Stimulated activated CD4-positive, alpha-beta T cell treated with anti-CD3 and anti-CD28 coated beads, Interleukin-12 subunit alpha, Interleukin-12 subunit beta, amount 100 ng/mL, for 48 hours (primary cell): ENCODE results near the gene PHACTR2.

ENCODE experiments used
- DNase-seq, 3 donors: peaks; one replicate each; pipeline ENCODE4 v3.0.0-alpha.2; 2020; ENCODE audit warnings: low read depth in 2 of 3, low spot score in 1 of 3

The PHACTR2 gene

GRCh38 chr6:143674483-143675381 is 3.0 kb upstream of the PHACTR2 start:
- DNase-seq: no peak

- no peak for DNase-seq
Observed at GRCh38 chr6:143675382-143675900, 2.3 kb upstream of the PHACTR2 start.

GRCh38 chr6:143675946-143676345 is 1.8 kb upstream of the PHACTR2 start:
- no peak for DNase-seq

GRCh38 chr6:143676437-143677045 is 1.2 kb upstream of the PHACTR2 start:
- no peak for DNase-seq

GRCh38 chr6:143677577-143677890 is 231 bp upstream of the PHACTR2 start:
- no peak for DNase-seq

GRCh38 chr6:143679041-143679440 is 1.3 kb downstream of the PHACTR2 start:
- no peak for DNase-seq

- no peak for DNase-seq
Observed at GRCh38 chr6:143680141-143680540, 2.4 kb downstream of the PHACTR2 start.

- DNase-seq: no peak
Observed at GRCh38 chr6:143682805-143683204, 5.0 kb downstream of the PHACTR2 start.

- no peak for DNase-seq
Observed at GRCh38 chr6:143684486-143684885, 6.7 kb downstream of the PHACTR2 start.

- DNase-seq: no peak
Observed at GRCh38 chr6:143685653-143686052, 7.9 kb downstream of the PHACTR2 start.

GRCh38 chr6:143687591-143687990 is 9.8 kb downstream of the PHACTR2 start:
- DNase-seq: no peak

- no peak for DNase-seq
Observed at GRCh38 chr6:143688681-143689080, 10.9 kb downstream of the PHACTR2 start.

GRCh38 chr6:143689852-143690251 is 12.1 kb downstream of the PHACTR2 start:
- no peak for DNase-seq

GRCh38 chr6:143691155-143691554 is 13.4 kb downstream of the PHACTR2 start:
- no peak for DNase-seq

- DNase-seq: no peak
Observed at GRCh38 chr6:143691900-143692636, 14.3 kb downstream of the PHACTR2 start.

GRCh38 chr6:143692696-143693095 is 14.9 kb downstream of the PHACTR2 start:
- DNase-seq: no peak

GRCh38 chr6:143694013-143694412 is 16.2 kb downstream of the PHACTR2 start:
- no peak for DNase-seq

- DNase-seq: no peak
Observed at GRCh38 chr6:143694560-143694959, 16.8 kb downstream of the PHACTR2 start.

- no peak for DNase-seq
Observed at GRCh38 chr6:143695130-143695968, 17.6 kb downstream of the PHACTR2 start.

- DNase-seq: no peak
Observed at GRCh38 chr6:143695969-143696663, 18.4 kb downstream of the PHACTR2 start.
